ENCODE results near the gene F2RL1.
"Not testable (repeated sequence)": the region's sequence is repeated elsewhere in the genome, so short reads cannot be mapped to it uniquely, and the experiment has no call there.

F2RL1 gene

GRCh38 chr5:76850543-76851145 lies 31.8 kb downstream of the F2RL1 start:
- DNase-seq (ENCODE audit: low read depth in 2 of 2): no peak

GRCh38 chr5:76851728-76852369 lies 33.0 kb downstream of the F2RL1 start:
- DNase-seq (ENCODE audit: low read depth in 2 of 2): no peak

GRCh38 chr5:76852772-76853171 lies 33.9 kb downstream of the F2RL1 start:
- no peak for DNase-seq (ENCODE audit: low read depth in 2 of 2)

GRCh38 chr5:76853741-76854140 lies 34.9 kb downstream of the F2RL1 start:
- not testable (repeated sequence) for DNase-seq (ENCODE audit: low read depth in 2 of 2)

GRCh38 chr5:76854644-76855043 lies 35.8 kb downstream of the F2RL1 start:
- no peak for DNase-seq (ENCODE audit: low read depth in 2 of 2)

- DNase-seq (ENCODE audit: low read depth in 2 of 2): not testable (repeated sequence)
These were observed 36.7 kb downstream of the F2RL1 start for GRCh38 chr5:76855501-76855900.

GRCh38 chr5:76855961-76856360 lies 37.1 kb downstream of the F2RL1 start:
- no peak for DNase-seq (ENCODE audit: low read depth in 2 of 2)

GRCh38 chr5:76856800-76857199 lies 38.0 kb downstream of the F2RL1 start:
- not testable (repeated sequence) for DNase-seq (ENCODE audit: low read depth in 2 of 2)

GRCh38 chr5:76859591-76860247 lies 40.9 kb downstream of the F2RL1 start:
- DNase-seq (ENCODE audit: low read depth in 2 of 2): no peak

- no peak for DNase-seq (ENCODE audit: low read depth in 2 of 2)
These were observed 42.8 kb downstream of the F2RL1 start for GRCh38 chr5:76861612-76862011.

GRCh38 chr5:76863001-76863400 lies 44.2 kb downstream of the F2RL1 start:
- DNase-seq (ENCODE audit: low read depth in 2 of 2): no peak

- no peak for DNase-seq (ENCODE audit: low read depth in 2 of 2)
These were observed 47.7 kb downstream of the F2RL1 start for GRCh38 chr5:76866503-76866902.

GRCh38 chr5:76867038-76867437 lies 48.2 kb downstream of the F2RL1 start:
- DNase-seq (ENCODE audit: low read depth in 2 of 2): no peak

- peak; percentile 17 to 27 for DNase-seq (ENCODE audit: low read depth in 2 of 2)
These were observed 49.2 kb downstream of the F2RL1 start for GRCh38 chr5:76867827-76868693.

GRCh38 chr5:76870046-76870445 lies 51.2 kb downstream of the F2RL1 start:
- DNase-seq (ENCODE audit: low read depth in 2 of 2): no peak

- DNase-seq (ENCODE audit: low read depth in 2 of 2): no peak
These were observed 55.3 kb downstream of the F2RL1 start for GRCh38 chr5:76874088-76874581.
